GM19324 (cell line): ENCODE results near the gene RPS17.
"Not testable (repeated sequence)": the region's sequence is repeated elsewhere in the genome, so short reads cannot be mapped to it uniquely, and the experiment has no call there.

Experiments used
- ATAC-seq: cut with Tn5 transposase; IDR thresholded peaks from one replicate; pipeline ENCODE4 v1.9.1; 2021; ENCODE audit warnings: mild to moderate bottlenecking, moderate library complexity; ENCODE audit not compliant: unreplicated experiment, low FRiP score

RPS17 gene

DNA sequence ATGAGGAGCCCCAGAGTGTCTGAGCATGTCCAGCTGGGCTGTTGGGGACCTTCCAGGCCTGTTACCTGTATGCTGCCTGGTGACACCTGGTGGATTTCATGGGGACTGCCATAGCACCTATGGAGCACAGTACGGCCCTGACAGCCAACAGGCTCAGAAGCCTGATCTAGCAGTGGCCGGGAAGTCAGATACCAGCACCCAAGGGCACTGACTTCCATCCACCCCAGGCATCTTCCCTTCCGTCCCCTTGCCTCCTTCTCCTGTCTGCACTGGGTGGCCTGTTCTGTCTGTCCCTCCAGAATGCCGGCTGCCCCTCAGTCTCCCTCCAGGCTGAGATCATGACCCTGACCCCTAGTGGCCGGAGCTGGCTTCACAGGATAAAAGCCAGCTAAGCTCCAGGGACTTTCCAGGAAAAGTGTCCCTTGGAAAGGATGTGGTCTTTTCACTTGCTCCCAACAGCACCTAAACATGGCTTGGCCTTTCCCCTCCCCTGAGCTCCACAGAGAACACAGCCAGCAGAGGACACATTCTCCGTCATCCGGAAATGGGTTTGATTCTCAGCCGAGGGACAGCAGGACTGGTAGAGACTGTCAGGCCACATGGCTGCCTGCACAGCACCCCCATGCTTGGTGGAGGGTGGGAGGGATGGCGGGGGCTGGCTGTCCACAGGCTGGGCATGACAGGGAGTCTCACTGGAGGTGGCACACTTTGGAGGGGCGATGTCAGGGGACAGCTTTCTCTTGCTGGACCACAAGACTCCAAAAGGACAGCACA is 9.5 kb downstream of the RPS17 start:
- ATAC-seq = peak; percentile 75

DNA sequence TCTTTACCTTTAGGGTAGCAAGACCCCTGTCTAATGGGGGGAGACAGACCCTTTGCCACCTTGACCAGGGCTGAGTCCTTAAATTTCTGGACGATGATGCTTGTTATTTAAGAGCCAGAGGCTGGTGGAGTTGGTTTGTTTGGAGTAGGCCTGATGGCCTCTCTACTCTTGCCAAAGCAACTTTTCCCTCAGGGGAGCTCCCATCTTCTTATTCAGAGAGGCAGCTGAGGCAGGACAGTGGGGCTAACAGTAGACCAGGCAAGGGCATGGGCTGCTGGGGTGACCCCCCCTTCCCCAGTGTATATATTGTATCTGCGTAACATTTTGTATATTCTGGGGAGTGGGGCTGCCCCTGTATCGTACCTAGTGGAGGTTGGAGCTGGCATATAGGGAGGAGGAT is 10.3 kb downstream of the RPS17 start:
- no peak for ATAC-seq

DNA sequence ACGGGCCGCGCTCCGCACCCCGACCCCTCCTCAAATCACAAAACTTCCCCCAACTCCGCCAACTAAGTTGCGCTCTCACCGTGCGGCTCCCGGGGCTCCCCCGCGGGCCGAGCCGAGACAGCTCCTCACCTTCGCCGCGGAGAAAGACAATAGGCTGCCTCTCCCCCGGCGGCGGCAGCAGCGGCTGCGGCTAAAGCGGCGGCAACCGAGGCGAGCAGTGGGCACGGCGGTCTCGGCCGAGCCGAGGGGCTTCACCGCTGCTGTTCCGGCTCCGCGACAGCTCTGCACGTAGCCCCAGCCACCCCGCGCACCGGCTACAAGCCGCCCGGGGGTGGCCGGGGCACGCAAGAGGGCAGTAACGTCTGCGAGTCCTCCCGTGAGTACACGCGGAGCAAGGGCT is 26.7 kb downstream of the RPS17 start:
- ATAC-seq = not testable (repeated sequence)

DNA sequence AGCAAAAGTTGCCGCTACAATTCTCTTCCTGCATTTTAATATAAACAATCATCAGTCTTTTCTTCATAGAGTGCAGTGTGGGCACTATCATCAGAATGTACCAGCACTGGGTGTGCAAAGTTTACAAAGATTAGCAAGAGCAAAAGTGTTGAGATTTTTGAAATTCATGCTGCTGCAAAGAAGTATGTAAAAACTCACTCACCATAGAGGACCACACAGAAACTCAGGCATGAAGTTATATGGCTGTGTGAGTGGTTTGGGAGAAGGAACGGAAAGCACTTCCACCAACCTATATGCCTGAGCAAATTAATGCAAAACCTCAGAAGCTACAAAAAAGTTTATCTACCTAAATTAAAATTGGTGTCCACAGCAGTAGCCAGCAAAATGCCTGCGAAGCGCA is 32.6 kb downstream of the RPS17 start:
- not testable (repeated sequence) for ATAC-seq

DNA sequence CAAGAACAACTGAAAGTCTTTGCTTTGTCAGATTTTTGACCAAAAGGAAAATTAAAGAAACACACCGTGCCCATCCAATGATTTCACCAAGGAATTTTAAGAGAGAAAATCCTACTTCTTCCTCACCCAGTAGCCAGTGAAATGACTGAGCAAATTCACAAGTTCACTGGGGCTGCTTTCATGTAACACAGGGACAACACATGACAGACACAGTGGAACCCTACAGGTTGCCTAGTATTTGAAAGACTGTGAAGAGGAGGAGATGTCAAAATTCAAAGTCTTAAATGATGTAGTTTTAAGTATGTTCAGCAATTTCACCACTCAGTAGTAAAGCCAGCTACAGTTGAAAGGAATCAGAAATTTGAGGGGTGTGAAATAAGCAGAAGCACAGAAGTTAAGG is 33.2 kb downstream of the RPS17 start:
- not testable (repeated sequence) for ATAC-seq

DNA sequence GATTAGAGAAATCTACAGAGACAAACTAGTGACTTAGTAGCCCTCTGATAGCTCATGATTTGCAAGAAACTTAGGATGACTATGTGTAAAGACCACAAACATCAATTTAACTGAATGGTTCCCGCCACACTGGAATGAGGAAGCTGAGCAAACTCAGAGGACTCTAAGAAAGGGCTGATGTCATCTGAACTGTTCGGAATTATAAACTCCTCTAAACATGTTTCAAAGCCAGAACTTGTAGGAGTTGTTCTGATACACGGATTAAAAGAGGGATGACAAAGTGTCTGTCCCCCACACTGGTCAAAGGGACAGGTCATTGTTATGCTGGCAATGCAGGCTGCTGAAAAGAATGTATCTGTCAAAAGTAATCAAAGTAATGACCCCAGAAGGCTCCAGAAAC is 34.4 kb downstream of the RPS17 start:
- not testable (repeated sequence) for ATAC-seq

DNA sequence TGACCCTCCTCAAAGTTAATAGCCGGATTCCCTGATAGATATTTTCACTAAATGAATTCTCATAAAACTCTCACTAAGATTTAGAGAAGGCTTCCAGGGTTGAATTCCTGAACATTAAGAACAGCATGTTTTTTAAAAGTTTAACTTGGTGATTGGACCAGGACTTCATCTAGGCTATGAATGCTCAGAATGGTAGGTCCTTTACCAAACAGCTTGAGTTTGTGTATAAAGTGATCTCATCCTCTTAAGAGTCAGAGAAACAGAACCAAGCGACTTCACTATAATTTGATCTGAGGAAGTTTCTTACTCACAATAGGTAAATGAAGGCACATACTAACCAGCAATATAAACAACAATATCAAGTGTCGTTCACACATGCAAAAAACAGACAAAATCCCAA is 36.2 kb downstream of the RPS17 start:
- not testable (repeated sequence) for ATAC-seq

DNA sequence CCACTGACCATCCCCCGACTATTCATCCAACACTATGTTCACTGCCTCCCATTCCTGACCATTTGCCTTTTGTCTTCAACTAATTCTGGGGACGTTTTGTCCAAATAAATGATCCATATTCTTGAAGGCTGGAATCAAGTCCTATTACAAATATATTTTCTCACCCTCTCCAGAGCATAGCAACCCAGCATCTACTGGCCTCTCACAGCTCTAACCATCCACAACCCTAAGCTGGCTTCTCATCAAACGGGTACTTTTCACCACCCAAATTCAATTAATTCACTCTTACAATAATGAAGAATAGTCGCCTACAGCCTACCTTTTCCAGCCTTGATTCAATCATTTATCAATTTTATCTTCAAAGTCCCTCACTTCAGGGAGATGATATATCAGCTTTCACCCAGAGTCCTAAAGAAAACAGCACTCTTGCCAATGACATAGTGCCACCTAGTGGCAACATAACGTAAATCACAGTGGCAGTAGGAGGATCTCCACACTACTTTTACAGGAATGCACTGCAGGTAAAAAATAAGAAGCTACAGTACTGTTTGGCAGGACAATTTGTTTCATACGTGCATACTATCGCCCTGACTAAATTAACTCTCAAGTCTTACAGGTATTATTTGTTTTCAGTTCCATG is 37.4 kb downstream of the RPS17 start:
- peak; percentile 64 for ATAC-seq

DNA sequence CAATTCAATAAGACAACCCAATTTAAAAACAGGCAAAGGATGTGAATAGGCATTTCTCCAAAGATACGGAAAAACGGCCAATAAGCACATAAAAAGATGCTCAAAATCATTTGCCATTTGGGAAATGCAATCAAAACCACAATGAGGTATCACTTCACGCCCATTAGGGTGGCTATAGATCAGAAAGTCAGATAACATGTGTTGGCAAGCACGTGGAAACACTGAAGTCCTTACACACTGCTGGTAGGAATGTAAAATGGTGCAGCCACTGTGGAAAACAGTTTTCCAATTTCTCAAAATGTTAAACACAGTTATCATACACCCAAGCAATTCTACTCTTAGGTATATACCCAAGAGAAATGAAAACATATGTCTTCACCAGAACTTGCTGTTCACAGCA is 39.5 kb downstream of the RPS17 start:
- not testable (repeated sequence) for ATAC-seq

DNA sequence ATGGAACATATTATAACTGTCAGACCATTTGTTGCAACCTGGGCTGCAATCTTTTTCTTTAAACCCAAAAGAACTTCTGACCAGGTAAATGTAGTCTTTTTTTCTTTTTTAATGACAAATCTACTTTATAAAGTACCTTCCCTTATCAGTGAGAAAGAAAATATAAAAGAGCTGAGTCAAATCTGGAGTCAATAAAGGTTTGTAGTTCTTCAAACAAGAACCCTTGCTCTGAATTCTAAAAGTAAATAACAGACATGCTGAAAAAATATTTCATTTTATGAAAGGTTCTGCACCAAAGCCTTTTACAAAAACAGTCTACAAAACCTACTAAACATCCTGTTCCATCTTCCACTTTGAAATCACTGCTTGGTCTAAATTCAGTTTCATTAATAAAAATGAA is 42.3 kb downstream of the RPS17 start:
- ATAC-seq = not testable (repeated sequence)

DNA sequence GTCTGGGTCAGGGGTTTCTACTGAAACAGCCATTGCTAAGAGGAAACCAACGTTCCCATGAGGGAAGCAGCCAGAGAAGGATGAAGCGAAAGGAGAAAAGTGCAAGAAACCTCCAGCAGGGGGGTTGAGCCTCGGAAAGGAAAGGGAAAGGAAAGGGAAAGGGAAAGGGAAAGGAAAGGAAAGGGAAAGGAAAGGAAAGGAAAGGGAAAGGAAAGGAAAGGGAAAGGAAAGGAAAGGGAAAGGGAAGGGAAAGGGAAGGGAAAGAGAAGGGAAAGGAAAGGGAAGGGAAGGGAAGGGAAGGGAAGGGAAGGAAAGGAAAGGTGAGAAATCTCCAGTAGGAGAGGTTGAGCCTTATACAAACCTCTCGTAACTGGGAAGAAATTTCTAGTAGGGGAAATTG is 52.0 kb downstream of the RPS17 start:
- not testable (repeated sequence) for ATAC-seq

DNA sequence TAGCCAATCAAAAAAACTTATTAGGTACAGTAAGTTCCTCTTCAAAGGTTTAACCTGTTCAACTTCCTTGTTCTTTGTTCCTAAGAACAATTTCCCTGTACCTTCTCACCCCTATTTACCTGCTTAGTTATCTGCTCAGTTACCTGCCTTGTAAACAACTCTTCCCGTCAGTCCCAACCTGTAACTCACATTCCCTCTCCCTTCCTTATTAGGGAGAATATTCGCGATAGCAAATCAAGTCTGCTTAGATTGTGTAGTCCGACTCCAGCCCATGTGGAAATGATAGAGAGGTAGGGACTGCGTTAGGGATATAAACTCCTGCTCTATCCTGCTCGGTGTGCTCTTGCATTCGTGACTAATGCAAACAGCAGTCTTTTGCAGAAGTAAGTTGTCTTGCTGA is 53.2 kb downstream of the RPS17 start:
- ATAC-seq = not testable (repeated sequence)
